Measurements from ENCODE around the gene C1QC. TPM values are rescaled to one million over a fixed set of nuclear protein-coding genes. Genes with fewer than 3 reads are reported as not detected.
"Not testable (repeated sequence)": the region's sequence is repeated elsewhere in the genome, so short reads cannot be mapped to it uniquely, and the experiment has no call there.

The C1QC gene
- total RNA-seq, 1 donor from 2014 or later: 800 TPM

- Histone ChIP-seq H3K9me3 (no peaks in the 10 kb centered on the region), H3K36me3 (no peaks in the 10 kb centered on the region), H3K4me1 (no peaks in the 10 kb centered on the region), H3K27ac (no peak overlapping the region), H3K4me3 (no peak overlapping the region), H3K27me3 (ENCODE audit: low read depth) (peaks cover 47% of the 10 kb centered on the region)
- intact Hi-C loops (cut with DNase I): no loop called here
- TF ChIP-seq CTCF (IDR thresholded peaks at IDR 0.05): peak; percentile 49
- DNase-seq (no peak), ATAC-seq (peak; percentile 27 to 29)
These were observed 30.3 kb downstream of the C1QC start for GRCh38 chr1:22673486-22674409.

- ATAC-seq (no peak), DNase-seq (no peak)
- Histone ChIP-seq H3K27me3 (ENCODE audit: low read depth) (peaks cover 47% of the 10 kb centered on the region), H3K4me3 (no peak overlapping the region), H3K27ac (no peak overlapping the region), H3K4me1 (no peaks in the 10 kb centered on the region), H3K9me3 (no peaks in the 10 kb centered on the region), H3K36me3 (no peaks in the 10 kb centered on the region)
- TF ChIP-seq CTCF (IDR thresholded peaks at IDR 0.05): no peak
- intact Hi-C loops (cut with DNase I): no loop called here
These were observed 30.9 kb downstream of the C1QC start for GRCh38 chr1:22674410-22674749.

GRCh38 chr1:22676151-22676550 lies 32.7 kb downstream of the C1QC start:
- DNase-seq; H3K9me3 ChIP-seq; H3K27ac ChIP-seq; intact Hi-C loops (cut with DNase I); H3K4me1 ChIP-seq; H3K4me3 ChIP-seq; ATAC-seq; H3K36me3 ChIP-seq: not testable (repeated sequence)
- H3K27me3 ChIP-seq (ENCODE audit: low read depth): peaks cover 37% of the 10 kb centered on the region

GRCh38 chr1:22676916-22677583 lies 33.6 kb downstream of the C1QC start:
- intact Hi-C loops (cut with DNase I): no loop called here
- Histone ChIP-seq H3K27me3 (ENCODE audit: low read depth) (peaks cover 28% of the 10 kb centered on the region), H3K4me3 (no peak overlapping the region), H3K27ac (no peak overlapping the region), H3K36me3 (no peaks in the 10 kb centered on the region), H3K9me3 (no peaks in the 10 kb centered on the region), H3K4me1 (no peaks in the 10 kb centered on the region)
- DNase-seq: no peak
- ATAC-seq: no peak
- no peak for TF ChIP-seq CTCF (IDR thresholded peaks at IDR 0.05)

- TF ChIP-seq CTCF (IDR thresholded peaks at IDR 0.05): no peak
- Histone ChIP-seq H3K27me3 (ENCODE audit: low read depth) (peaks cover 22% of the 10 kb centered on the region), H3K4me3 (no peak overlapping the region), H3K27ac (no peak overlapping the region), H3K9me3 (no peaks in the 10 kb centered on the region), H3K36me3 (no peaks in the 10 kb centered on the region), H3K4me1 (no peaks in the 10 kb centered on the region)
- DNase-seq (no peak), ATAC-seq (no peak)
- intact Hi-C loops (cut with DNase I): no loop called here
These were observed 34.8 kb downstream of the C1QC start for GRCh38 chr1:22677931-22678896.
